Stimulated activated CD8-positive, alpha-beta memory T cell treated with anti-CD3 and anti-CD28 coated beads, Interleukin-15, amount 100 ng/mL, for 48 hours (primary cell): ENCODE results near the gene STH.

Source experiments
- DNase-seq, 2 donors: peaks; one replicate each; pipeline ENCODE4 v3.0.0-alpha.2; 2020; ENCODE audit warnings: low read depth in 2 of 2

Gene STH

DNA sequence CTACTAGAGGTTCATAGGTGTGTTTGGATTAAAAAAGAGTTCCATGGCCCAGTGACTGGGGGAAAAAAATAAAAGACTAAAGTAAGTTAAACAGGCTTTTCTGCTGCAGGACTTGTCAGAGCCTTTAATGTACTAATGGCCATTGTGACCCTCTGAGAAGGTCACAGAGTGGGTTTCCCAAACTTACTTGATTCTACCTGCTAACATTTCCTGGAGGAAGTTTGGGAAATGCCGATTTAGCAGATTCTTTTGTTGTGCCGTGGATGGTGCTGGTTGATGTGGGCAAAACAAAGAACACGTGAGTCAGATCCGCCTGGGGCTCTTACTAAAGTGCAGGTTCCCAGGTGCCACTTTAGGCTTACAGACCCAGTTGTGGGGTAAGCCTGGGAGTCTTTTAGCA, 13.6 kb upstream of the STH start:
- DNase-seq: no peak

DNA sequence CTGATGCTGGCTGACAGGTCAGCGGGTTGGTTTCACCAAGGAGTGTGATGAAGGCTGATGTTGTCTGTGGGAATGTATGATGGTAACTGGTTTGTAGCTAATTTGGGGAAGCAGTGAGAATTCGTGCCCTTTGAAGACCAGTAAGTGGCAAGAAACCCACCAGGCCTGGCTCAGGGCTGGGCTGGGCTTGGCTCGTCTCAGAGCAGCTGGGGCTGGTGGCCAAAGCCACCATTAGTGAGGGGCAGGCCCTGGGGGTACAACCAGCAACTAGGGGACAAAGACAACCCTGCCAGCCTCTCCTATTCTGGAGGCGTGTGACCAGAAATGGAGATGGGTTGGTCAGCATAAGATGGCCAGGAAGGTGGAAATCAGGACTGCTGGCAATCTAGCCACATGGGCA, 13.0 kb upstream of the STH start:
- no peak for DNase-seq

DNA sequence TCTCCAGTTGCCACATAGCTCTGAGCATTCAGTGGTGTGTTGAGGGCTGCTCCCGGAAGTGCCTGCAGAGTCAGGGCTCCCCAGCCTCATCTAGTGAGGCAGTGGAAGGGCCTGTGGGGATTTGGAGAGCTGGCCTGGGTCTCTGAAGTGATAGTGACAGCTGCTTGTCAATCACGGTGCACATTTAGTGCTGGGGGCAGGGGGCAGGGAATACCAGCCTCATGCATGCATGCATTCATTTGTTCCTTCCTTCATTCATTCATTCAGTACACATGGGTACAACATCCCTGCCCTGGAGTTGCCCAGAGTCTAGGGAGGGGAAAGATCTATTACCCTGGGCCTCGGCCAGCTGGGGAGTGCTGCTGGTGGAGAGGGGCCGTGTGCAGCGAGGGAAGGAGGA, 11.3 kb upstream of the STH start:
- DNase-seq: no peak

DNA sequence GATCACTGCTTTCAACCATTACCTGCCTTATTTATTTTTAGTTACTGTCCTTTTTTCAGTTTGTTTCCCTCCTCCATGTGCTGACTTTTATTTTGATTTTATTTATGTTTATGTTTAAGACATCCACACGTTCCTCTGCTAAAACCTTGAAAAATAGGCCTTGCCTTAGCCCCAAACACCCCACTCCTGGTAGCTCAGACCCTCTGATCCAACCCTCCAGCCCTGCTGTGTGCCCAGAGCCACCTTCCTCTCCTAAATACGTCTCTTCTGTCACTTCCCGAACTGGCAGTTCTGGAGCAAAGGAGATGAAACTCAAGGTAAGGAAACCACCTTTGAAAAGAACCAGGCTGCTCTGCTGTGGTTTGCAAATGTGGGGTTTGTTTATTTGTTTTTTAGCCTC, 9.3 kb upstream of the STH start:
- DNase-seq: no peak

- no peak for DNase-seq
Measured at GRCh38 chr17:45990886-45991285, 8.2 kb upstream of the STH start.

- no peak for DNase-seq
Measured at GRCh38 chr17:45991341-45991740, 7.7 kb upstream of the STH start.

- no peak for DNase-seq
Measured at GRCh38 chr17:45992175-45992574, 6.9 kb upstream of the STH start.

- DNase-seq: no peak
Measured at GRCh38 chr17:45992904-45993303, 6.1 kb upstream of the STH start.

GRCh38 chr17:45993962-45994627, 5.0 kb upstream of the STH start:
- no peak for DNase-seq

DNA sequence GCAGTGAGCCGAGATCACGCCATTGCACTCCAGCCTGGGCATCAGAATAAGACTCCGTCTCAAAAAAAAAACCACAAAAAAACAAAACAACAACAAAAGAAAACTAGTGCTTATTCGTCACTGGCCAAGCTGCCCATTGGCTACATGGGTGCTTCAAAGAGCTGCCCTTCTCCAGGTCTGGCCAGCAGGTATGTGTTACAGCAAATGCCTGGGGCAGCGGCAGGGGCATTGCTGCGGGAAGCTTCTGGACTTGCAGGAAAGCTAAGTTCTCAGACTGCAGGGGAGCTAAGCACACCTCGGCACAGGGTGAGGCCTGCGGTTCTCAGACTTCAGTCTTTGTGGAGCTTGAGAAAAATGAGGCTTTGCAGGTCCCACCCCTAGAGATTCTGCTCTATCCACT, 4.1 kb upstream of the STH start:
- no peak for DNase-seq

DNA sequence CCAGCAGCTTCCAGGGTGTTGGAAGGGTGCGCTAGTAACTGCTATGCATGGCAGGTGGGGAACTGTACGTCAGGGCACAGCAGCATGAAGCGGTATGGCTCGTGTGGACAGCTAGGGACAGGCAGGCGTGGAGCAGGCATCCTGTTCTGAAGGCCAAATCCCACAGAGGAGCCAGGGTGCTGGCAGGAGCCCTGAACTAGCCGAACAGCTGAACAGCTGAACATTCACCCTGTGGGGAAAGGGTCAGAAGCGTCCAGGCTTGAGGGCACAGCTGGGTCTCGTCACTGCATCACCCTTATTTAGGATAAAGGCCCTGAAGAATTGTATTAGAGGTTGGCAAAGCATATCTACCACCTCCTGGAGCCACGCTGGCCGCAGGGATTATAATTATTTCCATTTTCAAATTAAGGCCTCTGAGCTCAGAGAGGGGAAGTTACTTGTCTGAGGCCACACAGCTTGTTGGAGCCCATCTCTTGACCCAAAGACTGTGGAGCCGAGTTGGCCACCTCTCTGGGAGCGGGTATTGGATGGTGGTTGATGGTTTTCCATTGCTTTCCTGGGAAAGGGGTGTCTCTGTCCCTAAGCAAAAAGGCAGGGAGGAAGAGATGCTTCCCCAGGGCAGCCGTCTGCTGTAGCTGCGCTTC, 3.3 kb upstream of the STH start:
- DNase-seq: no peak

DNA sequence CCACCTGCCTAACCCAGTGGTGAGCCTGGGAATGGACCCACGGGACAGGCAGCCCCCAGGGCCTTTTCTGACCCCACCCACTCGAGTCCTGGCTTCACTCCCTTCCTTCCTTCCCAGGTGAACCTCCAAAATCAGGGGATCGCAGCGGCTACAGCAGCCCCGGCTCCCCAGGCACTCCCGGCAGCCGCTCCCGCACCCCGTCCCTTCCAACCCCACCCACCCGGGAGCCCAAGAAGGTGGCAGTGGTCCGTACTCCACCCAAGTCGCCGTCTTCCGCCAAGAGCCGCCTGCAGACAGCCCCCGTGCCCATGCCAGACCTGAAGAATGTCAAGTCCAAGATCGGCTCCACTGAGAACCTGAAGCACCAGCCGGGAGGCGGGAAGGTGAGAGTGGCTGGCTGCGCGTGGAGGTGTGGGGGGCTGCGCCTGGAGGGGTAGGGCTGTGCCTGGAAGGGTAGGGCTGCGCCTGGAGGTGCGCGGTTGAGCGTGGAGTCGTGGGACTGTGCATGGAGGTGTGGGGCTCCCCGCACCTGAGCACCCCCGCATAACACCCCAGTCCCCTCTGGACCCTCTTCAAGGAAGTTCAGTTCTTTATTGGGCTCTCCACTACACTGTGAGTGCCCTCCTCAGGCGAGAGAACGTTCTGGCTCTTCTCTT, 2.6 kb upstream of the STH start:
- DNase-seq: no peak

- DNase-seq: no peak
Measured at GRCh38 chr17:45997166-45997565, 1.9 kb upstream of the STH start.

DNA sequence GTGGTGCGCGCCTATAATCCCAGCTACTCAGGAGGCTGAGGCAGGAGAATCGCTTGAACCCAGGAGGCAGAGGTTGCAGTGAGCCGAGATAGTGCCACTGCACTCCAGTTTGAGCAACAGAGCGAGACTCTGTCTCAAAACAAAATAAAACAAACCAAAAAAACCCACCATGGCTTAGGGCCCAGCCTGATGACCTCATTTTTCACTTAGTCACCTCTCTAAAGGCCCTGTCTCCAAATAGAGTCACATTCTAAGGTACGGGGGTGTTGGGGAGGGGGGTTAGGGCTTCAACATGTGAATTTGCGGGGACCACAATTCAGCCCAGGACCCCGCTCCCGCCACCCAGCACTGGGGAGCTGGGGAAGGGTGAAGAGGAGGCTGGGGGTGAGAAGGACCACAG, 1.4 kb upstream of the STH start:
- no peak for DNase-seq

DNA sequence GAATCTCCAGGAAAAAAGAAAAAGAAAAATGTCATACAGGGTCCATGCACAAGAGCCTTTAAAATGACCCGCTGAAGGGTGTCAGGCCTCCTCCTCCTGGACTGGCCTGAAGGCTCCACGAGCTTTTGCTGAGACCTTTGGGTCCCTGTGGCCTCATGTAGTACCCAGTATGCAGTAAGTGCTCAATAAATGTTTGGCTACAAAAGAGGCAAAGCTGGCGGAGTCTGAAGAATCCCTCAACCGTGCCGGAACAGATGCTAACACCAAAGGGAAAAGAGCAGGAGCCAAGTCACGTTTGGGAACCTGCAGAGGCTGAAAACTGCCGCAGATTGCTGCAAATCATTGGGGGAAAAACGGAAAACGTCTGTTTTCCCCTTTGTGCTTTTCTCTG, 845 bp downstream of the STH start:
- no peak for DNase-seq

DNA sequence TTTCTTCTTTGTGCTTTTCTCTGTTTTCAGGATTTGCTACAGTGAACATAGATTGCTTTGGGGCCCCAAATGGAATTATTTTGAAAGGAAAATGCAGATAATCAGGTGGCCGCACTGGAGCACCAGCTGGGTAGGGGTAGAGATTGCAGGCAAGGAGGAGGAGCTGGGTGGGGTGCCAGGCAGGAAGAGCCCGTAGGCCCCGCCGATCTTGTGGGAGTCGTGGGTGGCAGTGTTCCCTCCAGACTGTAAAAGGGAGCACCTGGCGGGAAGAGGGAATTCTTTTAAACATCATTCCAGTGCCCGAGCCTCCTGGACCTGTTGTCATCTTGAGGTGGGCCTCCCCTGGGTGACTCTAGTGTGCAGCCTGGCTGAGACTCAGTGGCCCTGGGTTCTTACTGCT, 1.2 kb downstream of the STH start:
- no peak for DNase-seq

GRCh38 chr17:46000757-46001156, 1.7 kb downstream of the STH start:
- no peak for DNase-seq

- DNase-seq: no peak
Measured at GRCh38 chr17:46001390-46002310, 2.6 kb downstream of the STH start.

DNA sequence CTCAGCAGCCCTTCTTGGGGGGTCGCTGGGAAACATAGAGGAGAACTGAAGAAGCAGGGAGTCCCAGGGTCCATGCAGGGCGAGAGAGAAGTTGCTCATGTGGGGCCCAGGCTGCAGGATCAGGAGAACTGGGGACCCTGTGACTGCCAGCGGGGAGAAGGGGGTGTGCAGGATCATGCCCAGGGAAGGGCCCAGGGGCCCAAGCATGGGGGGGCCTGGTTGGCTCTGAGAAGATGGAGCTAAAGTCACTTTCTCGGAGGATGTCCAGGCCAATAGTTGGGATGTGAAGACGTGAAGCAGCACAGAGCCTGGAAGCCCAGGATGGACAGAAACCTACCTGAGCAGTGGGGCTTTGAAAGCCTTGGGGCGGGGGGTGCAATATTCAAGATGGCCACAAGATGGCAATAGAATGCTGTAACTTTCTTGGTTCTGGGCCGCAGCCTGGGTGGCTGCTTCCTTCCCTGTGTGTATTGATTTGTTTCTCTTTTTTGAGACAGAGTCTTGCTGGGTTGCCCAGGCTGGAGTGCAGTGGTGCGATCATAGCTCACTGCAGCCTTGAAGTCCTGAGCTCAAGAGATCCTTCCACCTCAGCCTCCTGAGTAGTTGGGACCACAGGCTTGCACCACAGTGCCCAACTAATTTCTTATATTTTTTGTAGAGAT, 3.4 kb downstream of the STH start:
- peak; percentile 34 to 47 for DNase-seq

GRCh38 chr17:46002973-46003316, 3.9 kb downstream of the STH start:
- DNase-seq: no peak

DNA sequence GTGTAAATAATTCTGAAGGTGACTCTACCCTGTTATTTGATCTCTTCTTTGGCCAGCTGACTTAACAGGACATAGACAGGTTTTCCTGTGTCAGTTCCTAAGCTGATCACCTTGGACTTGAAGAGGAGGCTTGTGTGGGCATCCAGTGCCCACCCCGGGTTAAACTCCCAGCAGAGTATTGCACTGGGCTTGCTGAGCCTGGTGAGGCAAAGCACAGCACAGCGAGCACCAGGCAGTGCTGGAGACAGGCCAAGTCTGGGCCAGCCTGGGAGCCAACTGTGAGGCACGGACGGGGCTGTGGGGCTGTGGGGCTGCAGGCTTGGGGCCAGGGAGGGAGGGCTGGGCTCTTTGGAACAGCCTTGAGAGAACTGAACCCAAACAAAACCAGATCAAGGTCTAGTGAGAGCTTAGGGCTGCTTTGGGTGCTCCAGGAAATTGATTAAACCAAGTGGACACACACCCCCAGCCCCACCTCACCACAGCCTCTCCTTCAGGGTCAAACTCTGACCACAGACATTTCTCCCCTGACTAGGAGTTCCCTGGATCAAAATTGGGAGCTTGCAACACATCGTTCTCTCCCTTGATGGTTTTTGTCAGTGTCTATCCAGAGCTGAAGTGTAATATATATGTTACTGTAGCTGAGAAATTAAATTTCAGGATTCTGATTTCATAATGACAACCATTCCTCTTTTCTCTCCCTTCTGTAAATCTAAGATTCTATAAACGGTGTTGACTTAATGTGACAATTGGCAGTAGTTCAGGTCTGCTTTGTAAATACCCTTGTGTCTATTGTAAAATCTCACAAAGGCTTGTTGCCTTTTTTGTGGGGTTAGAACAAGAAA, 5.1 kb downstream of the STH start:
- DNase-seq: no peak
